Lung (tissue), 12 donors: Measurements from ENCODE around the gene ADCY10. TPM values are rescaled to one million over a fixed set of nuclear protein-coding genes. Genes with fewer than 3 reads are reported as not detected.
"Not testable (repeated sequence)": the region's sequence is repeated elsewhere in the genome, so short reads cannot be mapped to it uniquely, and the experiment has no call there.

Experiments
- ATAC-seq: fragments of 200-7000 bp; cut with Tn5 transposase; one replicate; pipeline ENCODE4 v1.9.1; 2020; ENCODE audit warnings: moderate number of reproducible peaks; ENCODE audit not compliant: insufficient read depth, low FRiP score
- DNase-seq, 3 donors: peaks; one replicate each; pipeline ENCODE4 v3.0.0-alpha.2; 2013 to 2017
- H3K27ac ChIP-seq, 2 donors: one replicate each; pipeline ENCODE4 v1.5.1; 2013; ENCODE audit warnings: mild to moderate bottlenecking in 2 of 2, moderate library complexity in 2 of 2, control low read depth in 1 of 2, inconsistent platforms in 1 of 2, low read depth in 1 of 2, low read length in 1 of 2
- H3K27me3 ChIP-seq, 3 donors: one replicate each; pipeline ENCODE4 v1.5.1; 2013; ENCODE audit warnings: low read length in 2 of 3; ENCODE audit not compliant: control insufficient read depth in 3 of 3, insufficient read depth in 3 of 3
- H3K36me3 ChIP-seq, 4 donors: one replicate each; pipeline ENCODE4 v1.5.1; 2013; ENCODE audit warnings: low read length in 4 of 4, mild to moderate bottlenecking in 1 of 4, moderate library complexity in 1 of 4; ENCODE audit not compliant: control insufficient read depth in 4 of 4, insufficient read depth in 4 of 4
- H3K4me1 ChIP-seq, 5 donors: one replicate each; pipeline ENCODE4 v1.5.1; 2013; ENCODE audit warnings: low read length in 5 of 5, mild to moderate bottlenecking in 2 of 5, moderate library complexity in 1 of 5; ENCODE audit not compliant: control insufficient read depth in 5 of 5, insufficient read depth in 5 of 5
- H3K4me3 ChIP-seq: one replicate; pipeline ENCODE4 v1.5.1; 2013; ENCODE audit warnings: mild to moderate bottlenecking, control low read depth, moderate library complexity
- H3K9ac ChIP-seq, 2 donors: one replicate each; pipeline ENCODE4 v1.5.1; 2013; ENCODE audit warnings: low read length in 2 of 2, control low read depth in 1 of 2; ENCODE audit not compliant: insufficient read depth in 1 of 2
- H3K9me3 ChIP-seq, 4 donors: one replicate each; pipeline ENCODE4 v1.5.1; 2013; ENCODE audit warnings: low read length in 3 of 4, mild to moderate bottlenecking in 1 of 4, moderate library complexity in 1 of 4; ENCODE audit not compliant: control insufficient read depth in 4 of 4, insufficient read depth in 3 of 4
- WGBS, 2 donors: extraction: QIAGEN DNeasy Blood & Tissue Kit; methylation state at CpG; one replicate each; pipeline ENCODE4 v1.1.7; 2013; 5-methylcytosine and 5-hydroxymethylcytosine counted together
- polyA plus RNA-seq, 2 donors: library from polyadenylated mRNA; stranded (reverse); fragments of 200-250 nt; gene quantifications; one replicate each; pipeline ENCODE4 v1.2.1, GENCODE V29; 2013
- total RNA-seq, 2 donors: library from RNA; depleted of rRNA in 1 of 2; stranded (reverse); fragments of >200 nt in 1 of 2; gene quantifications; one replicate each; pipeline ENCODE4 v1.2.1, GENCODE V29; 2014 to 2021
- TF ChIP-seq, protein P1 (sequence below): IDR thresholded peaks from 2 replicates; pipeline ENCODE4 v1.5.1; 2012; ENCODE audit warnings: mild to moderate bottlenecking; ENCODE audit errors: control extremely low read depth, extremely low read depth
- donor health status: control.
- donor health status: control.
- donor health status: Bipolar disorder and iron deficiency.
- donor health status: healthy.
- donor health status: DM: yes; HTN: yes; CAD: no.

Gene ADCY10
- total and polyA plus RNA-seq, 4 donors, result 0.06 to 0.10 (median 0.09) TPM; not detected in 1

DNA sequence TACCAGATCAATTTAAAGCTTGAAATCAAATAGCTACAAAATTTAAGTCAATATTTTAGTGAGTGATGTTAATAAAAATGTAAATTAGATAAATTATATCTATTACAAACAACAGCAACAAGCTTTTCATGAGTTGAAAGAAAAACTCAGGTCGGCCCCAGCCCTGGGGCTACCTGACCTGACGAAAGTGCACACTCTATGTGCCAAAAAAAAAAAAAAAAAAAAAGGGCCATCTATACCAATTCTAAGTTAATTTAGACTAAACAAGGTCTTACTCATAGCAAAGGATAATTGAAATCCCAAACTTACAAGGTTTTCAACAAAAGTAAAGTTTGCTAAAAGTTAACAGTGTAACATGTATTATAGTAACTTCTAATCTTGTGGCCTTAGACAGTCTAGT lies 47.6 kb downstream of the ADCY10 start:
- not testable (repeated sequence) for H3K9me3 ChIP-seq, ATAC-seq, H3K4me3 ChIP-seq, DNase-seq, H3K36me3 ChIP-seq, H3K27me3 ChIP-seq, H3K27ac ChIP-seq, H3K4me1 ChIP-seq, H3K9ac ChIP-seq
- 97 to 100% methylated on average over 2 of the region's 2 CpGs for WGBS, 2 donors

DNA sequence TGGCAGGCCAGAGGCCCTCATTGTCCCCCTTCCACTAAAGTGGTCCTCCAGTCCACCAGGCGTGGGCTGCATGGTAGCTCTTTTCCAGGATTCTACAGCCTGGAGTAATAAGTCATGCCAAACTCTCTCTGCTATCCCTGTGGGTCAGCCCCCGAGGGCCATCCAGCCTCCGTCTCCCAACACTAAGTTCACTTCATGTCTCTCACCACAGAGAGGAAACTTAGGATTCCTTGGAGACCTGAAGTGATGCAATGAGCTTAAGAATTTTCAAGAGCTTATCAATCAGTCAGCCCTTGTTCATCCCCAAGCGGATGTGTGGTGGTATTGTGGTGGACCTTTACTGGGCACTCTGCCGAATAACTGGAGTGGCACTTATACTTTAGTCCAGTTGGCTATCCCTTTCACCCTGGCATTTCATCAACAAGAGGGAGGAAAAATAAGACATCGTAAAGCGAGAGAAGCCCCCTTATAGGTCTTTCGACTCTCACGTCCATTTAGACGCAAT lies 48.1 kb downstream of the ADCY10 start:
- not testable (repeated sequence) for H3K4me3 ChIP-seq, H3K36me3 ChIP-seq, DNase-seq, H3K27ac ChIP-seq, H3K4me1 ChIP-seq, H3K27me3 ChIP-seq, H3K9ac ChIP-seq, H3K9me3 ChIP-seq, ATAC-seq
- 94 to 97% methylated on average over 10 of the region's 10 CpGs for WGBS, 2 donors

GRCh38 chr1:167865193-167865592 lies 48.7 kb downstream of the ADCY10 start:
- H3K9ac ChIP-seq, H3K36me3 ChIP-seq, DNase-seq, H3K4me1 ChIP-seq, H3K27me3 ChIP-seq, H3K9me3 ChIP-seq, H3K4me3 ChIP-seq, ATAC-seq, H3K27ac ChIP-seq: not testable (repeated sequence)

DNA sequence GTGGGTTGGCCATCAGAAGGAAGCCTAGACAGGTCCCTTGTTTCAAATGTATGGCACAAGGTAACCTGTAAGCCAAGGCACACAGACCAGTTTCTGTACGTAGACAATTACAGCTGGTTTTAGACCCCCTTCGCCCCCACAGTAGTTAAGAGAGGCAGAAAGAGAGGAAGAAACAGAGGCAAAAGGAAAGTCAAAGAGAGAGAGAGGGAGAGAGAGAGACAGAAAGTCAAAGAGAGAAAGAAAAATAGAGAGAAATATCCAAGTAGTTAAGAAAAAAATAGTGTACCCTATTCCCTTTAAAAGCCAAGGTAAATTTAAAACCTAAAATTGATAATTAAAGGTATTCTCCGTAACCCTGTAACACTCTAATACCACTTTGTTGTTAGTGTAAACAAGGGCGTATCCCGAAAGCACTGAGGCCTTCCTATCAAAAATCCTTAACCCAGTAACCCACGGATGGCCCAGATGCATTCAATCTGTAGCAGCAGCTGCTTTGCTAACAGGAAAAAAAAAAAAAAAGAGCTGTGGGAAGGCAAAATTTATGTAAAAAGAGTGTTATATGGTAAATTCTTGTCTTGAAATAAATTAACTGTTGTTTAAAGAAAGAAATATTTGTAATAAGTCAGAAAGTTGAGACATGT lies 49.4 kb downstream of the ADCY10 start:
- TF ChIP-seq, protein P1, sequence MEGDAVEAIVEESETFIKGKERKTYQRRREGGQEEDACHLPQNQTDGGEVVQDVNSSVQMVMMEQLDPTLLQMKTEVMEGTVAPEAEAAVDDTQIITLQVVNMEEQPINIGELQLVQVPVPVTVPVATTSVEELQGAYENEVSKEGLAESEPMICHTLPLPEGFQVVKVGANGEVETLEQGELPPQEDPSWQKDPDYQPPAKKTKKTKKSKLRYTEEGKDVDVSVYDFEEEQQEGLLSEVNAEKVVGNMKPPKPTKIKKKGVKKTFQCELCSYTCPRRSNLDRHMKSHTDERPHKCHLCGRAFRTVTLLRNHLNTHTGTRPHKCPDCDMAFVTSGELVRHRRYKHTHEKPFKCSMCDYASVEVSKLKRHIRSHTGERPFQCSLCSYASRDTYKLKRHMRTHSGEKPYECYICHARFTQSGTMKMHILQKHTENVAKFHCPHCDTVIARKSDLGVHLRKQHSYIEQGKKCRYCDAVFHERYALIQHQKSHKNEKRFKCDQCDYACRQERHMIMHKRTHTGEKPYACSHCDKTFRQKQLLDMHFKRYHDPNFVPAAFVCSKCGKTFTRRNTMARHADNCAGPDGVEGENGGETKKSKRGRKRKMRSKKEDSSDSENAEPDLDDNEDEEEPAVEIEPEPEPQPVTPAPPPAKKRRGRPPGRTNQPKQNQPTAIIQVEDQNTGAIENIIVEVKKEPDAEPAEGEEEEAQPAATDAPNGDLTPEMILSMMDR, result no peak
- DNase-seq (peak in 2 of 3 donors; percentile 35 to 60), ATAC-seq (no peak)
- H3K4me1 ChIP-seq, result peaks cover 0 to 3% (median 0%) of the 10 kb centered on the region in 5 donors
- H3K4me3 ChIP-seq, result no peak overlapping the region
- no peak overlapping the region for H3K9ac ChIP-seq
- WGBS, 2 donors, result 82 to 87% methylated on average over 6 of the region's 6 CpGs
- no peaks in the 10 kb centered on the region for H3K9me3 ChIP-seq
- H3K27ac ChIP-seq, result no peak overlapping the region
- H3K27me3 ChIP-seq, result no peaks in the 10 kb centered on the region
- H3K36me3 ChIP-seq, result no peaks in the 10 kb centered on the region

GRCh38 chr1:167863921-167864279 lies 50.0 kb downstream of the ADCY10 start:
- Histone ChIP-seq H3K9me3 (no peaks in the 10 kb centered on the region), H3K36me3 (no peaks in the 10 kb centered on the region), H3K4me3 (no peak overlapping the region), H3K27ac (no peak overlapping the region), H3K4me1 (peaks cover 0 to 3% (median 0%) of the 10 kb centered on the region in 5 donors), H3K27me3 (no peaks in the 10 kb centered on the region), H3K9ac (no peak overlapping the region)
- 96% methylated on average over 5 of the region's 5 CpGs for WGBS, 2 donors
- no peak for DNase-seq
- ATAC-seq, result no peak
- TF ChIP-seq, protein P1, result no peak

GRCh38 chr1:167863191-167863920 lies 50.6 kb downstream of the ADCY10 start:
- not testable (repeated sequence) for H3K9me3 ChIP-seq, DNase-seq, H3K4me1 ChIP-seq, H3K36me3 ChIP-seq, H3K4me3 ChIP-seq, H3K9ac ChIP-seq, H3K27ac ChIP-seq, H3K27me3 ChIP-seq, ATAC-seq
- WGBS, 2 donors, result 91 to 96% methylated on average over 26 of the region's 26 CpGs
